RWPE1 (cell line): ENCODE measurements around the gene GRIN2A.

Experiments used
- CTCF ChIA-PET: fragments of 350-600 bp; sonication (Branson Sonifier 250); formaldehyde crosslinking; extraction: SDS; loops from one replicate; lab custom pipeline; 2021; lab: Yijun Ruan, JAX
- POLR2A ChIA-PET: fragments of 400-600 bp; formaldehyde crosslinking; extraction: SDS; loops from one replicate; lab custom pipeline; 2020; ENCODE audit warnings: antibody characterized with exemption; ENCODE audit not compliant: low non-redundant PET; lab: Yijun Ruan, JAX
- DNase-seq: peaks from one replicate; pipeline ENCODE4 v3.0.0; 2012; ENCODE audit warnings: low spot score
- H3K27ac ChIP-seq: fragments of 450-650 bp; 2 replicates; pipeline ENCODE4 v1.5.1; 2017
- CTCF ChIP-seq: fragments of 450-650 bp; conservative IDR thresholded peaks from 2 replicates; pipeline ENCODE4 v1.5.1; 2017; ENCODE audit warnings: low read depth, mild to moderate bottlenecking

GRIN2A gene

GRCh38 chr16:10224850-10225249, 42.6 kb upstream of the GRIN2A start:
- H3K27ac ChIP-seq = no peak overlapping the region
- CTCF ChIA-PET = no interaction called here
- DNase-seq = no peak
- no peak for TF ChIP-seq CTCF
- POLR2A ChIA-PET = no interaction called here

GRCh38 chr16:10220942-10221341, 38.7 kb upstream of the GRIN2A start:
- TF ChIP-seq CTCF = no peak
- DNase-seq = no peak
- H3K27ac ChIP-seq = no peak overlapping the region
- CTCF ChIA-PET = no interaction called here
- POLR2A ChIA-PET = no interaction called here

- H3K27ac ChIP-seq = no peak overlapping the region
- POLR2A ChIA-PET = no interaction called here
- DNase-seq = no peak
- TF ChIP-seq CTCF = no peak
- CTCF ChIA-PET = no interaction called here
Observed at GRCh38 chr16:10219742-10220141, 37.5 kb upstream of the GRIN2A start.

GRCh38 chr16:10218490-10219206, 36.4 kb upstream of the GRIN2A start:
- CTCF ChIA-PET = no interaction called here
- DNase-seq = no peak
- no peak overlapping the region for H3K27ac ChIP-seq
- POLR2A ChIA-PET = no interaction called here
- no peak for TF ChIP-seq CTCF

GRCh38 chr16:10213748-10214147, 31.5 kb upstream of the GRIN2A start:
- no peak for DNase-seq
- ChIA-PET POLR2A (no interaction called here), CTCF (no interaction called here)
- no peak overlapping the region for H3K27ac ChIP-seq
- no peak for TF ChIP-seq CTCF

GRCh38 chr16:10210944-10211343, 28.7 kb upstream of the GRIN2A start:
- ChIA-PET POLR2A (interaction anchor here (0.6 kb wide), 1 partner anchor 28 kb away, joined by 9 read pairs; no protein-coding TSS in a partner anchor), CTCF (no interaction called here)
- TF ChIP-seq CTCF = no peak
- no peak overlapping the region for H3K27ac ChIP-seq
- DNase-seq = no peak
